Endothelial cell of umbilical vein (primary cell): ENCODE data around the gene RIPPLY1. TPM values are rescaled to one million over a fixed set of nuclear protein-coding genes. Genes with fewer than 3 reads are reported as not detected.

Experiments
- BruUV-seq: library from RNA; stranded (reverse); fragments of 400-500 nt; replicated peaks from 2 replicates; lab custom pipeline; 2021; lab: Mats Ljungman, UMichigan
- CTCF ChIA-PET: fragments of 300-600, 350-600 bp; sonication (Branson Sonifier 250); formaldehyde crosslinking; loops from one replicate; lab custom pipeline; 2021; ENCODE audit warnings: antibody characterized with exemption, inconsistent platforms; lab: Charles Lee
- POLR2A ChIA-PET: fragments of 300-600, 350-600 bp; sonication (Branson Sonifier 250); formaldehyde crosslinking; loops from one replicate; lab custom pipeline; 2021; ENCODE audit warnings: antibody characterized with exemption, inconsistent platforms; lab: Charles Lee
- DNase-seq: peaks from one replicate; pipeline ENCODE4 v3.0.0-alpha.2; 2011; ENCODE audit warnings: low read depth, low spot score
- FAIRE-seq: peaks from 2 replicates; lab custom pipeline; 2011; peaks lifted over from hg19 to GRCh38; lab: Jason Lieb, UNC
- H2AFZ ChIP-seq: 2 replicates; pipeline ENCODE4 v1.6.0; 2012; ENCODE audit warnings: low read depth, low read length, control low read depth, inconsistent platforms
- H3K27ac ChIP-seq: 2 replicates; pipeline ENCODE4 v1.5.1; 2011; ENCODE audit warnings: low read depth, mild to moderate bottlenecking, control low read depth, low read length, moderate library complexity; ENCODE audit not compliant: insufficient read depth
- H3K27me3 ChIP-seq, 2 experiments: 2 replicates each; pipeline versions ENCODE4 v1.6.0 to v1.6.1; 2011; ENCODE audit warnings: low read length in 2 of 2, mixed read lengths in 1 of 2; ENCODE audit not compliant: control insufficient read depth in 2 of 2, insufficient read depth in 2 of 2
- H3K36me3 ChIP-seq, 2 experiments: 2 replicates in 1 of 2; 3 replicates in 1 of 2; pipeline ENCODE4 v1.5.1; 2011; ENCODE audit warnings: low read length in 2 of 2, mild to moderate bottlenecking in 1 of 2, moderate library complexity in 1 of 2; ENCODE audit not compliant: control insufficient read depth in 2 of 2, insufficient read depth in 2 of 2; ENCODE audit errors: extremely low read depth in 1 of 2
- H3K4me1 ChIP-seq: 3 replicates; pipeline ENCODE4 v1.5.1; 2011; ENCODE audit warnings: mild to moderate bottlenecking, low read length; ENCODE audit not compliant: control insufficient read depth, insufficient read depth; ENCODE audit errors: extremely low read depth
- H3K4me2 ChIP-seq: 2 replicates; pipeline ENCODE4 v1.6.1; 2011; ENCODE audit warnings: low read length, control low read depth, mixed read lengths; ENCODE audit not compliant: insufficient read depth
- H3K4me3 ChIP-seq, 3 experiments: fragments of 200-600 bp in 1 of 3; sonication (generic), shearing (Covaris generic) in 1 of 3; replicated peaks in 1 of 3; 2 replicates each; pipeline ENCODE4 v1.5.1; 2011 to 2016; ENCODE audit warnings: control low read depth in 3 of 3, low read length in 3 of 3, mild to moderate bottlenecking in 2 of 3, inconsistent platforms in 1 of 3, low read depth in 1 of 3, moderate library complexity in 1 of 3; ENCODE audit not compliant: insufficient read depth in 1 of 3
- H3K79me2 ChIP-seq: 2 replicates; pipeline ENCODE4 v1.6.0; 2012; ENCODE audit warnings: low read length, inconsistent platforms; ENCODE audit not compliant: control insufficient read depth, insufficient read depth
- H3K9ac ChIP-seq: replicated peaks from 2 replicates; pipeline ENCODE3; 2011; ENCODE audit warnings: low read length, control low read depth; ENCODE audit not compliant: insufficient read depth; ENCODE audit errors: extremely low read depth
- H3K9me1 ChIP-seq: replicated peaks from 3 replicates; pipeline ENCODE4 v1.6.0; 2011; ENCODE audit warnings: mild to moderate bottlenecking, low read length; ENCODE audit not compliant: control insufficient read depth, insufficient read depth; ENCODE audit errors: extremely low read depth
- H3K9me3 ChIP-seq: replicated peaks from 2 replicates; pipeline ENCODE4 v1.5.1; 2012; ENCODE audit warnings: low read length, inconsistent platforms; ENCODE audit not compliant: control insufficient read depth, insufficient read depth
- H4K20me1 ChIP-seq: replicated peaks from 2 replicates; pipeline ENCODE3; 2011; ENCODE audit warnings: mild to moderate bottlenecking, low read length; ENCODE audit not compliant: control insufficient read depth, insufficient read depth; ENCODE audit errors: extremely low read depth
- CTCF ChIP-seq, 2 donors: IDR thresholded peaks; 1 replicate in 1 of 2; 2 replicates in 1 of 2; pipeline ENCODE4 v1.5.1; 2011; ENCODE audit warnings: low read length in 2 of 2, mild to moderate bottlenecking in 2 of 2, moderate library complexity in 2 of 2, control low read depth in 1 of 2, inconsistent platforms in 1 of 2, low read depth in 1 of 2; ENCODE audit not compliant: insufficient read depth in 1 of 2; ENCODE audit errors: extremely low read depth in 1 of 2
- EZH2 ChIP-seq: IDR thresholded peaks from 2 replicates; pipeline ENCODE4 v1.6.1; 2012; ENCODE audit warnings: borderline replicate concordance, low read depth, mild to moderate bottlenecking, moderate library complexity, low read length, inconsistent platforms; ENCODE audit not compliant: severe bottlenecking
- FOS ChIP-seq: IDR thresholded peaks from 2 replicates; pipeline ENCODE4 v1.6.1; 2011; ENCODE audit warnings: mild to moderate bottlenecking, low read length, moderate library complexity, borderline replicate concordance; ENCODE audit not compliant: insufficient read depth
- GATA2 ChIP-seq: IDR thresholded peaks from 2 replicates; pipeline ENCODE4 v1.7.0; 2011; ENCODE audit warnings: low read depth, mild to moderate bottlenecking, moderate library complexity, mixed read lengths, low read length; ENCODE audit not compliant: insufficient read length, insufficient read depth
- MAX ChIP-seq: IDR thresholded peaks from 2 replicates; pipeline ENCODE4 v1.6.1; 2011; ENCODE audit not compliant: insufficient read depth, insufficient read length
- MYC ChIP-seq: IDR thresholded peaks from one replicate; pipeline ENCODE4 v1.6.1; 2011; ENCODE audit warnings: mild to moderate bottlenecking, low read depth, low read length
- POLR2AphosphoS5 ChIP-seq: IDR thresholded peaks from 2 replicates; pipeline ENCODE4 v1.6.1; 2012; ENCODE audit warnings: low read depth, mild to moderate bottlenecking, control low read depth, low read length, moderate library complexity; ENCODE audit not compliant: insufficient read depth
- dilution Hi-C: fragments of 300-500 bp; cut with MboI; formaldehyde crosslinking; loops from one replicate; pipeline ENCODE4 v1.15.0; 2019; ENCODE audit warnings: low sequenced_read_pairs; ENCODE audit not compliant: extremely low pct_ligation_motif_present
- intact Hi-C: fragments of 100-400 bp; cut with micrococcal nuclease; formaldehyde crosslinking; loops from one replicate; pipeline ENCODE4 v1.10.0; 2022
- polyA plus RNA-seq, 4 experiments: library from polyadenylated mRNA; depleted of rRNA in 3 of 4; stranded (reverse) in 3 of 4; unstranded in 1 of 4; fragments of >200 nt; gene quantifications; 2 replicates each; pipeline versions ENCODE4 v1.2.1 to v1.2.3, GENCODE V29; 2011 to 2012; ENCODE audit warnings: missing spikeins in 1 of 4
- total RNA-seq: library from RNA; stranded (reverse); gene quantifications from 2 replicates; pipeline ENCODE4 v1.2.3, GENCODE V29; 2021

Gene RIPPLY1
- total and polyA plus RNA-seq, 2 donors (not counting 3 experiments of a cell fraction or from before 2014, with no cell fraction given) = not detected

GRCh38 chrX:106946464-106946863 is 43.3 kb upstream of the RIPPLY1 start:
- dilution Hi-C loops (no loop called here), intact Hi-C loops (no loop called here)
- no peak overlapping the region for H3K9ac ChIP-seq
- H3K27ac ChIP-seq = no peak overlapping the region
- FAIRE-seq (no peak), DNase-seq (no peak)
- ChIA-PET CTCF (interaction anchor here (1.0 to 1.5 kb wide), 2 partner anchors 14 to 48 kb away, joined by 3 to 4 read pairs; no protein-coding TSS in a partner anchor), POLR2A (no interaction called here)
- no peak overlapping the region for H3K4me2 ChIP-seq
- no peaks in the 10 kb centered on the region for H3K36me3 ChIP-seq
- no peaks in the 10 kb centered on the region for H3K9me3 ChIP-seq
- H2AFZ ChIP-seq = no peak overlapping the region
- H3K79me2 ChIP-seq = no peaks in the 10 kb centered on the region
- TF ChIP-seq EZH2 (no peak), FOS (no peak), MAX (no peak), MYC (no peak), CTCF (IDR thresholded peaks at IDR 0.05; ENCODE audit: extremely low read depth in 1 of 2, insufficient read depth in 1 of 2, low read depth in 1 of 2, low read length in 2 of 2) (no peak), POLR2AphosphoS5 (no peak), GATA2 (no peak)
- no peaks in the 10 kb centered on the region for H4K20me1 ChIP-seq
- H3K4me3 ChIP-seq = no peak overlapping the region
- no TSS peak for BruUV-seq
- H3K27me3 ChIP-seq = no peaks in the 10 kb centered on the region
- H3K9me1 ChIP-seq = no peaks in the 10 kb centered on the region
- H3K4me1 ChIP-seq = no peaks in the 10 kb centered on the region
